ENCODE results near the gene STEAP4. TPM values are rescaled to one million over a fixed set of nuclear protein-coding genes. Genes with fewer than 3 reads are reported as not detected.

STEAP4 gene
- total RNA-seq, 1 experiment from 2014 or later = 7.4 TPM

DNA sequence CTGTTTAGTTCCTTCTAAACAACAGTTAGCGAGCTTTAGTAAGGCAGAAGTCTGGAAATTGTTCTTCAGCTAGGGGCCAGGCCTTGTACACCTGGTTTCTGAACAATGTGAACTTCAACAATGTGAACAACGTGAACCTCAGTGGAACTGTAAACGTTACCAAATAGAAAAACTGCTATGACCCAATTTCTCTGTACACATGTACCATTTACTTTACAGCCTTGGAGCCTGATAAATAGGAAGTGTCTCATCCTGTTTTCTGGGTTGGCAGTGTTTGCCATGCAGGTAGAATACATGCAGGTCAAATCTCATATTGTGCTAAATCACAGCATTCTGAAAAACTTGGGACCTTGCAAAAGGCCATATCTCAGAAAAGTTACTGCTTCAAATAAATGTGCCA, 1.6 kb downstream of the STEAP4 start:
- Mint-ChIP-seq H3K27me3 (ENCODE audit: unreplicated experiment) (no peaks in the 10 kb centered on the region), H3K27ac (ENCODE audit: unreplicated experiment) (no peak overlapping the region), H3K9me3 (ENCODE audit: low read depth, unreplicated experiment) (no peaks in the 10 kb centered on the region), H3K36me3 (ENCODE audit: insufficient read depth, unreplicated experiment) (peaks cover 8% of the 10 kb centered on the region), H3K4me3 (ENCODE audit: low read depth, unreplicated experiment) (no peak overlapping the region), H3K4me1 (ENCODE audit: low read depth, unreplicated experiment) (no peaks in the 10 kb centered on the region)
- intact Hi-C loops (cut with micrococcal nuclease; ENCODE audit: unreplicated experiment) = no loop called here
- CTCF ChIA-PET = no interaction called here
- TF ChIP-seq, protein P1, sequence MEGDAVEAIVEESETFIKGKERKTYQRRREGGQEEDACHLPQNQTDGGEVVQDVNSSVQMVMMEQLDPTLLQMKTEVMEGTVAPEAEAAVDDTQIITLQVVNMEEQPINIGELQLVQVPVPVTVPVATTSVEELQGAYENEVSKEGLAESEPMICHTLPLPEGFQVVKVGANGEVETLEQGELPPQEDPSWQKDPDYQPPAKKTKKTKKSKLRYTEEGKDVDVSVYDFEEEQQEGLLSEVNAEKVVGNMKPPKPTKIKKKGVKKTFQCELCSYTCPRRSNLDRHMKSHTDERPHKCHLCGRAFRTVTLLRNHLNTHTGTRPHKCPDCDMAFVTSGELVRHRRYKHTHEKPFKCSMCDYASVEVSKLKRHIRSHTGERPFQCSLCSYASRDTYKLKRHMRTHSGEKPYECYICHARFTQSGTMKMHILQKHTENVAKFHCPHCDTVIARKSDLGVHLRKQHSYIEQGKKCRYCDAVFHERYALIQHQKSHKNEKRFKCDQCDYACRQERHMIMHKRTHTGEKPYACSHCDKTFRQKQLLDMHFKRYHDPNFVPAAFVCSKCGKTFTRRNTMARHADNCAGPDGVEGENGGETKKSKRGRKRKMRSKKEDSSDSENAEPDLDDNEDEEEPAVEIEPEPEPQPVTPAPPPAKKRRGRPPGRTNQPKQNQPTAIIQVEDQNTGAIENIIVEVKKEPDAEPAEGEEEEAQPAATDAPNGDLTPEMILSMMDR (IDR thresholded peaks at IDR 0.05; ENCODE audit: unreplicated experiment) = no peak
- no peak for DNase-seq
- no TSS peak for BruUV-seq (replicated peaks)

DNA sequence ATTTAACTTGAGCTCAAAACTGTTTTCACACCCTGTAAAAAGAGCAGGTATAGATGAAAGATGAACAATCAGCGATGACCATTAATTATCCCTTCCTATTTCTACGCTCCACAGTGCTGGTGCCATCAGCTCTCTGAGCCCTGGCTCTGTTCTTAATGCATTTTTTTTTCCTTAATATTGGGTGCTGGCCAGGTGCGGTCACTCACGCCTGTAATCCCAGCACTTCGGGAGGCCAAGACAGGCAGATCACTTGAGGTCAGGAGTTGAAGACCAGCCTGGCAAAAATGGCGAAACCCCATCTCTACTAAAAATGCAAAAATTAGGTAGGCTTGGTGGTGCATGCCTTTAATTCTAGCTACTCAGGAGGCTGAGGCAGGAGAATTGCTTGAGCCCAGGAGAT, 4.2 kb downstream of the STEAP4 start:
- CTCF ChIA-PET = interaction anchor here (1.1 kb wide), 1 partner anchor 23 kb away, joined by 4 read pairs; no protein-coding TSS in a partner anchor
- Mint-ChIP-seq H3K4me3 (ENCODE audit: low read depth, unreplicated experiment) (no peak overlapping the region), H3K27ac (ENCODE audit: unreplicated experiment) (no peak overlapping the region), H3K27me3 (ENCODE audit: unreplicated experiment) (no peaks in the 10 kb centered on the region), H3K36me3 (ENCODE audit: insufficient read depth, unreplicated experiment) (peaks cover 8% of the 10 kb centered on the region), H3K4me1 (ENCODE audit: low read depth, unreplicated experiment) (no peaks in the 10 kb centered on the region), H3K9me3 (ENCODE audit: low read depth, unreplicated experiment) (no peaks in the 10 kb centered on the region)
- TF ChIP-seq, protein P1 (IDR thresholded peaks at IDR 0.05; ENCODE audit: unreplicated experiment) = no peak
- intact Hi-C loops (cut with micrococcal nuclease; ENCODE audit: unreplicated experiment) = no loop called here
- no TSS peak for BruUV-seq (replicated peaks)
- no peak for DNase-seq

DNA sequence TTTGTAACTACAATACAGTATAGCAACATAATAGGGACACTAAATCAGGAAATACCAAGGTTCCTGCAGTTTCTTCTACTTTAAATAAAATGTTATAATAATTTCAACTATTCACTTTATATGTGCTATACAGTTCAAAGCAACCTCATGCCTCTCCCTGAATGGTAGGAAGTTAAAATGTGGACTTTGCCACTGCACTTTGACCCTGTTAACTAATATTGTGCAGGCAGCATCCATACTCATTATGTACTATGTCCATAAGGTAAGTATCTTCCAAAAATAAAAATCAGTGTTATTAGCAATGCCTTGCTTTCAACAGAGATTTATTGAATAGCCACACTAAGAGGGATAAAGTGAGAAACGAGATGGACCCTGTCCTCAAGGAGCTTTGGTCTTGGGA, 4.8 kb downstream of the STEAP4 start:
- Mint-ChIP-seq H3K9me3 (ENCODE audit: low read depth, unreplicated experiment) (no peaks in the 10 kb centered on the region), H3K4me1 (ENCODE audit: low read depth, unreplicated experiment) (no peaks in the 10 kb centered on the region), H3K4me3 (ENCODE audit: low read depth, unreplicated experiment) (no peak overlapping the region), H3K27ac (ENCODE audit: unreplicated experiment) (no peak overlapping the region), H3K36me3 (ENCODE audit: insufficient read depth, unreplicated experiment) (peaks cover 7% of the 10 kb centered on the region), H3K27me3 (ENCODE audit: unreplicated experiment) (no peaks in the 10 kb centered on the region)
- DNase-seq = no peak
- BruUV-seq (replicated peaks) = no TSS peak
- intact Hi-C loops (cut with micrococcal nuclease; ENCODE audit: unreplicated experiment) = no loop called here
- CTCF ChIA-PET = no interaction called here
- TF ChIP-seq, protein P1 (IDR thresholded peaks at IDR 0.05; ENCODE audit: unreplicated experiment) = no peak

DNA sequence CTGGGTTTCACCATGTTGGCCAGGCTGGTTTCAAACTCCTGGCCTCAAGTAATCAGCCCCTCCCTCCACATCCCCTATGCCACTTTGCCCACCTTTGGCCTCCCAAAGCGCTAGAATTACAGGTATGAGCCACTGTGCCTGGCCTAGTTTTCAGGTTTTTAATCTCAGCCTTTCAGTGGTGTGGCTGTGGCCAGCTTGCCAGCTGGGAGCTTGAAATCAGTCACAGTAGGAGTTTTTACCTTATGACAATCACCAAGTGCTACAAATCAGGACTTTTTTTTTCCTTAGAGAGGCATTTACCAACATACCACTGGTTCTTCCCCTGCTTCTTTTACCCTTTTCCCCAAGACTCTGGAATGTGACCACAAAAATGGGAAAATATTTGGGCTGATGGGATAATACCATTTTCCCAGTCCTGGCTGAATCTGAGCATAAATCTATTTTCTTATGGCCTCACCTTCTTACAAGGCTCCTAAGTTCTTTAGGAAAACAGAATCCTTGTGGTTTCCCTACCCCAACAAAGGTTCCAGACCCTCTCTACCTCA, 6.2 kb downstream of the STEAP4 start:
- Mint-ChIP-seq H3K27me3 (ENCODE audit: unreplicated experiment) (no peaks in the 10 kb centered on the region), H3K9me3 (ENCODE audit: low read depth, unreplicated experiment) (no peaks in the 10 kb centered on the region), H3K27ac (ENCODE audit: unreplicated experiment) (no peak overlapping the region), H3K4me3 (ENCODE audit: low read depth, unreplicated experiment) (no peak overlapping the region), H3K36me3 (ENCODE audit: insufficient read depth, unreplicated experiment) (no peaks in the 10 kb centered on the region), H3K4me1 (ENCODE audit: low read depth, unreplicated experiment) (no peaks in the 10 kb centered on the region)
- CTCF ChIA-PET = no interaction called here
- DNase-seq = no peak
- no TSS peak for BruUV-seq (replicated peaks)
- intact Hi-C loops (cut with micrococcal nuclease; ENCODE audit: unreplicated experiment) = no loop called here
- TF ChIP-seq, protein P1 (IDR thresholded peaks at IDR 0.05; ENCODE audit: unreplicated experiment) = no peak
